ENCODE measurements around the gene TRIM24.

GRCh38 chr7:138491612-138492386 is 31.7 kb downstream of the TRIM24 start:
- TF ChIP-seq POLR2A (IDR thresholded peaks at IDR 0.05), result no peak
- TF ChIP-seq, protein P1, sequence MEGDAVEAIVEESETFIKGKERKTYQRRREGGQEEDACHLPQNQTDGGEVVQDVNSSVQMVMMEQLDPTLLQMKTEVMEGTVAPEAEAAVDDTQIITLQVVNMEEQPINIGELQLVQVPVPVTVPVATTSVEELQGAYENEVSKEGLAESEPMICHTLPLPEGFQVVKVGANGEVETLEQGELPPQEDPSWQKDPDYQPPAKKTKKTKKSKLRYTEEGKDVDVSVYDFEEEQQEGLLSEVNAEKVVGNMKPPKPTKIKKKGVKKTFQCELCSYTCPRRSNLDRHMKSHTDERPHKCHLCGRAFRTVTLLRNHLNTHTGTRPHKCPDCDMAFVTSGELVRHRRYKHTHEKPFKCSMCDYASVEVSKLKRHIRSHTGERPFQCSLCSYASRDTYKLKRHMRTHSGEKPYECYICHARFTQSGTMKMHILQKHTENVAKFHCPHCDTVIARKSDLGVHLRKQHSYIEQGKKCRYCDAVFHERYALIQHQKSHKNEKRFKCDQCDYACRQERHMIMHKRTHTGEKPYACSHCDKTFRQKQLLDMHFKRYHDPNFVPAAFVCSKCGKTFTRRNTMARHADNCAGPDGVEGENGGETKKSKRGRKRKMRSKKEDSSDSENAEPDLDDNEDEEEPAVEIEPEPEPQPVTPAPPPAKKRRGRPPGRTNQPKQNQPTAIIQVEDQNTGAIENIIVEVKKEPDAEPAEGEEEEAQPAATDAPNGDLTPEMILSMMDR (IDR thresholded peaks at IDR 0.05), result no peak
- TF ChIP-seq EP300 (IDR thresholded peaks at IDR 0.05), result no peak
